Body of pancreas (tissue), 4 donors: Measurements from ENCODE around the gene ADRA2C. TPM values are rescaled to one million over a fixed set of nuclear protein-coding genes. Genes with fewer than 3 reads are reported as not detected.

Experiments
- ATAC-seq: fragments of 150-250 bp; one replicate; pipeline ENCODE4 v1.9.1; 2016
- DNase-seq, 4 donors: peaks; one replicate each; pipeline ENCODE4 v3.0.0-alpha.2; 2019
- H3K27ac ChIP-seq, 4 donors: fragments of 200-600 bp; sonication (generic); 1 replicate in 3 of 4; 2 replicates in 1 of 4; pipeline versions ENCODE4 v1.5.1 to v1.6.1; 2016 to 2019; ENCODE audit warnings: mild to moderate bottlenecking in 1 of 4, mixed read lengths in 1 of 4, moderate library complexity in 1 of 4
- H3K27me3 ChIP-seq, 2 donors: fragments of 200-600 bp; sonication (generic); one replicate each; pipeline ENCODE4 v1.6.0; 2016; ENCODE audit warnings: mild to moderate bottlenecking in 1 of 2
- H3K36me3 ChIP-seq, 2 donors: fragments of 200-600 bp; sonication (generic); replicated peaks in 1 of 2; 2 replicates each; pipeline ENCODE4 v1.5.1; 2016; ENCODE audit warnings: low read depth in 2 of 2; ENCODE audit not compliant: insufficient read depth in 1 of 2
- H3K4me1 ChIP-seq: fragments of 200-600 bp; sonication (generic); one replicate; pipeline ENCODE4 v1.6.0; 2016
- H3K4me3 ChIP-seq, 2 donors: fragments of 200-600 bp; sonication (generic); 1 replicate in 1 of 2; 2 replicates in 1 of 2; pipeline ENCODE4 v1.5.1; 2016 to 2019
- H3K9me3 ChIP-seq, 3 donors: fragments of 200-600 bp; sonication (generic); 1 replicate in 2 of 3; 2 replicates in 1 of 3; pipeline ENCODE4 v1.5.1; 2016
- POLR2A ChIP-seq, 3 donors: fragments of 450-650 bp; IDR thresholded peaks; one replicate each; pipeline ENCODE4 v1.6.1; 2016; ENCODE audit warnings: antibody characterized with exemption in 3 of 3, mild to moderate bottlenecking in 2 of 3
- WGBS, 2 donors: methylation state at CpG; one replicate each; pipeline ENCODE4 v1.1.5; 2017; 5-methylcytosine and 5-hydroxymethylcytosine counted together
- intact Hi-C: fragments of 100-400 bp; cut with DNase I; formaldehyde crosslinking; loops from one replicate; pipeline ENCODE4 v1.15.1; 2023
- total RNA-seq, 2 donors: library from RNA; depleted of rRNA; stranded (reverse); fragments of >200 nt; gene quantifications; one replicate each; pipeline ENCODE4 v1.1.0, GENCODE V29; 2016
- TF ChIP-seq, protein P1 (sequence below), 7 experiments: fragments of 450-650 bp in 4 of 7; fragments of 200-600 bp in 3 of 7; sonication (generic) in 3 of 7; IDR thresholded peaks; one replicate each; pipeline ENCODE4 v1.5.1; 2016 to 2019; ENCODE audit warnings: antibody characterized with exemption in 7 of 7

ADRA2C gene
- total RNA-seq, 2 donors from 2014 or later, result 6.7 to 10.5 TPM

DNA sequence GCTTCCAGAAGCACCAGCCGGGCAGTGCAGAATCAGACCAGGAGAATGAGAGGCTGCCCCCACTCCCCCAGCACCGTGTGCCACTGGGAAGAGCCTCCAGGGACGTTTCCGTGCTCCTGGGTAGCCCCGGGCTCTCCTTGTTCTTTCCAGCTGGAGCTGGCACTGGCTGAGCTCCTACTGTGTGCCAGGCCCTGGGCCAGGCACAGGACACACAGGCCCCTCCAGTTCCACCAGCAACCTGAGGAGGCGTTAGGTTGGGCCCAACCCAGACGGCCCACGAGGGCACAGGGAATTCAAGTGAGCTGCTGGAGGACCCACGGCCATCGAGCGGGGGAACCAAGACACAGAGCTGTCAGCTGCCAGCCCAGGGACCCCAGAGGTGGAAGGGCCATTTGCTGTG lies 15.9 kb upstream of the ADRA2C start:
- no peak overlapping the region for H3K4me3 ChIP-seq
- no peaks in the 10 kb centered on the region for H3K9me3 ChIP-seq
- intact Hi-C loops, result no loop called here
- DNase-seq, result no peak
- ATAC-seq, result no peak
- no peaks in the 10 kb centered on the region for H3K27me3 ChIP-seq
- H3K36me3 ChIP-seq, result no peaks in the 10 kb centered on the region
- WGBS, 2 donors, result 50 to 61% methylated on average over 6 to 11 of the region's 11 CpGs
- no peak for TF ChIP-seq POLR2A (IDR thresholded peaks at IDR 0.05)
- TF ChIP-seq, protein P1, sequence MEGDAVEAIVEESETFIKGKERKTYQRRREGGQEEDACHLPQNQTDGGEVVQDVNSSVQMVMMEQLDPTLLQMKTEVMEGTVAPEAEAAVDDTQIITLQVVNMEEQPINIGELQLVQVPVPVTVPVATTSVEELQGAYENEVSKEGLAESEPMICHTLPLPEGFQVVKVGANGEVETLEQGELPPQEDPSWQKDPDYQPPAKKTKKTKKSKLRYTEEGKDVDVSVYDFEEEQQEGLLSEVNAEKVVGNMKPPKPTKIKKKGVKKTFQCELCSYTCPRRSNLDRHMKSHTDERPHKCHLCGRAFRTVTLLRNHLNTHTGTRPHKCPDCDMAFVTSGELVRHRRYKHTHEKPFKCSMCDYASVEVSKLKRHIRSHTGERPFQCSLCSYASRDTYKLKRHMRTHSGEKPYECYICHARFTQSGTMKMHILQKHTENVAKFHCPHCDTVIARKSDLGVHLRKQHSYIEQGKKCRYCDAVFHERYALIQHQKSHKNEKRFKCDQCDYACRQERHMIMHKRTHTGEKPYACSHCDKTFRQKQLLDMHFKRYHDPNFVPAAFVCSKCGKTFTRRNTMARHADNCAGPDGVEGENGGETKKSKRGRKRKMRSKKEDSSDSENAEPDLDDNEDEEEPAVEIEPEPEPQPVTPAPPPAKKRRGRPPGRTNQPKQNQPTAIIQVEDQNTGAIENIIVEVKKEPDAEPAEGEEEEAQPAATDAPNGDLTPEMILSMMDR (IDR thresholded peaks at IDR 0.05), result no peak
- no peak overlapping the region for H3K27ac ChIP-seq
- H3K4me1 ChIP-seq, result peaks cover 3% of the 10 kb centered on the region

DNA sequence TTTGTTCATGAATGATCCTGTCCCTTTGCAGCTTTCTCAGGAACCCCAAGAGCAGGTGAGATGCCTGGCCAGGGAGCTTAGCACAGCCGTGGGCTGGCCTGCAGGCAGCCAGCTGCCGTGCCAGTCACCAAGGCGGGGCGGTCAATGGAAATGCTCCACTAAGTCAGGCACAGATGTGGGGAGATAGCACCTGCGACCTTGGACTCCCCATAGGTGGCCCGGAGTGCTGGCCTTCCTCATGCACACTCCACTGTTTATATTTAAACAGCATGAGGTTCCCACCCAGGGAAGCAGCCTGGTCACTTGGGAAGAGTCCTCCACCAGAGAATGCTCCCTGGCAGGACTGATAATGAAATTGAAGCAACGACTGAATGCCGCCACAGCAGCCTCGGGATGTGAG lies 14.2 kb upstream of the ADRA2C start:
- DNase-seq (no peak), ATAC-seq (peak; percentile 5)
- H3K4me1 ChIP-seq, result no peaks in the 10 kb centered on the region
- intact Hi-C loops, result no loop called here
- H3K27ac ChIP-seq, result no peak overlapping the region
- H3K36me3 ChIP-seq, result no peaks in the 10 kb centered on the region
- H3K27me3 ChIP-seq, result no peaks in the 10 kb centered on the region
- 27 to 45% methylated on average over 6 to 9 of the region's 9 CpGs for WGBS, 2 donors
- TF ChIP-seq, protein P1 (IDR thresholded peaks at IDR 0.05), result no peak
- TF ChIP-seq POLR2A (IDR thresholded peaks at IDR 0.05), result no peak
- no peaks in the 10 kb centered on the region for H3K9me3 ChIP-seq
- no peak overlapping the region for H3K4me3 ChIP-seq

- DNase-seq (no peak), ATAC-seq (no peak)
- TF ChIP-seq POLR2A (IDR thresholded peaks at IDR 0.05), result no peak
- TF ChIP-seq, protein P1 (IDR thresholded peaks at IDR 0.05), result no peak
- Histone ChIP-seq H3K9me3 (no peaks in the 10 kb centered on the region), H3K36me3 (no peaks in the 10 kb centered on the region), H3K4me3 (no peak overlapping the region), H3K27ac (no peak overlapping the region), H3K4me1 (no peaks in the 10 kb centered on the region), H3K27me3 (no peaks in the 10 kb centered on the region)
- intact Hi-C loops, result no loop called here
- WGBS, 2 donors, result 55 to 61% methylated on average over 16 to 18 of the region's 19 CpGs
These were observed 12.3 kb upstream of the ADRA2C start for GRCh38 chr4:3753726-3754412.

DNA sequence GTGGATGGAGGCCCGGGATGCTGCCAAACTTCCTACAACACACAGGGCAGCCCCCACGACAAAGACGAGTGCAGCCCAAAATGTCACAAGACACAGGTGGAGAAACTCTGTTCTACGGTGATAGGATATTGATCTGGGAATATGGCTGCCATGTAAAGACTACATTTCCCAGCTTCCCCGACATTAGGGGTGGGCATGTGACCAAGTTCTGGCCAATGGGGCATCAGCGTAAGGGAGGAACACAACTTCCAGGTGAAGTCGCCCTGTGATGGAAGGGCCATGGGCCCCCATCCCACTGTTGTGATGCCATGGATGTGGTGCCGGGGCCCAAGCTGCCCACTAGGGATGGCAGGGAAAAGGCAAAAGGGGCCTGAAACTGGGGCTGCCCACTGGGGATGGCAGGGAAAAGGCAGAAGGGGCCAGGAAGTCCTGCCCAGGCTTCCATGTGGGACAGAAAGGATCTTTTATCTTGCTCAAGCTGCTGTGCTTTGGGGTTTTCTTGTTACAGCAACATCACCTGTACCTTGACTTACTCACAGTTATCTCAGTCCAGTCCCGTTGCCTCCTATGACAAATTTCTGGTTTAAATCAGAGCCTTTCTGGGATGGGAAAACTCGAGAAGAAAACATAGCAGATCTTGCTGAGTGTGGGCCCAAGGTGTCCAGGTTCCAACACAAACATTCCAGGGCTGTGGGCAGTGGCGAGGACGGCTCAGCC lies 9.7 kb upstream of the ADRA2C start:
- intact Hi-C loops, result no loop called here
- no peak for TF ChIP-seq POLR2A (IDR thresholded peaks at IDR 0.05)
- TF ChIP-seq, protein P1 (IDR thresholded peaks at IDR 0.05), result no peak
- H3K9me3 ChIP-seq, result no peaks in the 10 kb centered on the region
- peaks cover 13% of the 10 kb centered on the region for H3K4me1 ChIP-seq
- WGBS, 2 donors, result 67 to 84% methylated on average over 12 of the region's 12 CpGs
- no peak overlapping the region for H3K27ac ChIP-seq
- no peak for ATAC-seq
- no peak for DNase-seq
- no peaks in the 10 kb centered on the region for H3K36me3 ChIP-seq
- no peaks in the 10 kb centered on the region for H3K27me3 ChIP-seq
- no peak overlapping the region for H3K4me3 ChIP-seq
